ENCODE measurements around the gene CACNA1C.
"Not testable (repeated sequence)": the region's sequence is repeated elsewhere in the genome, so short reads cannot be mapped to it uniquely, and the experiment has no call there.

CACNA1C gene

GRCh38 chr12:2076728-2077127, 23.9 kb downstream of the CACNA1C start:
- FAIRE-seq: no peak

GRCh38 chr12:2080604-2081003, 27.8 kb downstream of the CACNA1C start:
- FAIRE-seq: no peak

GRCh38 chr12:2082321-2082720, 29.5 kb downstream of the CACNA1C start:
- no peak for FAIRE-seq

- no peak for FAIRE-seq
Observed at GRCh38 chr12:2083008-2083407, 30.2 kb downstream of the CACNA1C start.

GRCh38 chr12:2083561-2083960, 30.8 kb downstream of the CACNA1C start:
- no peak for FAIRE-seq

GRCh38 chr12:2084553-2085296, 31.9 kb downstream of the CACNA1C start:
- no peak for FAIRE-seq

GRCh38 chr12:2092354-2092753, 39.6 kb downstream of the CACNA1C start:
- FAIRE-seq: no peak

- FAIRE-seq: no peak
Observed at GRCh38 chr12:2092890-2093289, 40.1 kb downstream of the CACNA1C start.

- no peak for FAIRE-seq
Observed at GRCh38 chr12:2094597-2094996, 41.8 kb downstream of the CACNA1C start.

GRCh38 chr12:2095878-2096277, 43.1 kb downstream of the CACNA1C start:
- FAIRE-seq: no peak

GRCh38 chr12:2097617-2098016, 44.8 kb downstream of the CACNA1C start:
- FAIRE-seq: no peak

- no peak for FAIRE-seq
Observed at GRCh38 chr12:2098852-2099251, 46.1 kb downstream of the CACNA1C start.

GRCh38 chr12:2099595-2099994, 46.8 kb downstream of the CACNA1C start:
- no peak for FAIRE-seq

GRCh38 chr12:2101359-2101758, 48.6 kb downstream of the CACNA1C start:
- no peak for FAIRE-seq

GRCh38 chr12:2101771-2102170, 49.0 kb downstream of the CACNA1C start:
- no peak for FAIRE-seq

- FAIRE-seq: not testable (repeated sequence)
Observed at GRCh38 chr12:2102736-2103135, 49.9 kb downstream of the CACNA1C start.

- FAIRE-seq: not testable (repeated sequence)
Observed at GRCh38 chr12:2105387-2105786, 52.6 kb downstream of the CACNA1C start.

GRCh38 chr12:2108166-2108565, 55.4 kb downstream of the CACNA1C start:
- FAIRE-seq: no peak

- FAIRE-seq: no peak
Observed at GRCh38 chr12:2108975-2109671, 56.3 kb downstream of the CACNA1C start.

- no peak for FAIRE-seq
Observed at GRCh38 chr12:2110127-2110526, 57.3 kb downstream of the CACNA1C start.

GRCh38 chr12:2110849-2111566, 58.2 kb downstream of the CACNA1C start:
- FAIRE-seq: no peak

- no peak for FAIRE-seq
Observed at GRCh38 chr12:2111826-2112225, 59.0 kb downstream of the CACNA1C start.

GRCh38 chr12:2112401-2112800, 59.6 kb downstream of the CACNA1C start:
- no peak for FAIRE-seq
